BJ (cell line): ENCODE results near the gene TGIF2. TPM values are rescaled to one million over a fixed set of nuclear protein-coding genes. Genes with fewer than 3 reads are reported as not detected.

Source experiments
- CTCF ChIA-PET: fragments of 350-600 bp; formaldehyde crosslinking; extraction: SDS; loops from one replicate; lab custom pipeline; 2021; ENCODE audit warnings: antibody characterized with exemption, inconsistent platforms; lab: Yijun Ruan, JAX
- POLR2A ChIA-PET: fragments of 300-600 bp; sonication (Branson Sonifier 250); formaldehyde crosslinking; extraction: SDS; loops from one replicate; lab custom pipeline; 2021; ENCODE audit warnings: antibody characterized with exemption; lab: Charles Lee
- DNase-seq: peaks from one replicate; pipeline ENCODE4 v3.0.0-alpha.2; 2011; ENCODE audit warnings: low read depth
- H3K27me3 ChIP-seq: 2 replicates; pipeline ENCODE4 v1.6.0; 2011; ENCODE audit warnings: low read length; ENCODE audit not compliant: control insufficient read depth, insufficient read depth
- H3K36me3 ChIP-seq: 2 replicates; pipeline ENCODE4 v1.5.1; 2011; ENCODE audit warnings: low read length; ENCODE audit not compliant: control insufficient read depth, insufficient read depth
- H3K4me3 ChIP-seq: 2 replicates; pipeline ENCODE4 v1.5.1; 2011; ENCODE audit warnings: low read depth, mild to moderate bottlenecking, control low read depth, low read length
- polyA plus RNA-seq: library from polyadenylated mRNA; depleted of rRNA; stranded (reverse); fragments of >200 nt; gene quantifications from 2 replicates; pipeline ENCODE4 v1.2.3, GENCODE V29; 2011
- TF ChIP-seq, protein P1 (sequence below): IDR thresholded peaks from 2 replicates; pipeline ENCODE4 v1.5.1; 2011; ENCODE audit warnings: low read depth, mild to moderate bottlenecking, control low read depth, inconsistent platforms, low read length, moderate library complexity; ENCODE audit not compliant: insufficient read depth

TGIF2 gene
- polyA plus RNA-seq, 1 experiment = 10.8 TPM

GRCh38 chr20:36528176-36528874 is 45.1 kb upstream of the TGIF2 start:
- POLR2A ChIA-PET = no interaction called here
- CTCF ChIA-PET = interaction anchor here (0.6 to 1.9 kb wide), 2 partner anchors 10 to 26 kb away, joined by 3 to 6 read pairs; no protein-coding TSS in a partner anchor
- TF ChIP-seq, protein P1, sequence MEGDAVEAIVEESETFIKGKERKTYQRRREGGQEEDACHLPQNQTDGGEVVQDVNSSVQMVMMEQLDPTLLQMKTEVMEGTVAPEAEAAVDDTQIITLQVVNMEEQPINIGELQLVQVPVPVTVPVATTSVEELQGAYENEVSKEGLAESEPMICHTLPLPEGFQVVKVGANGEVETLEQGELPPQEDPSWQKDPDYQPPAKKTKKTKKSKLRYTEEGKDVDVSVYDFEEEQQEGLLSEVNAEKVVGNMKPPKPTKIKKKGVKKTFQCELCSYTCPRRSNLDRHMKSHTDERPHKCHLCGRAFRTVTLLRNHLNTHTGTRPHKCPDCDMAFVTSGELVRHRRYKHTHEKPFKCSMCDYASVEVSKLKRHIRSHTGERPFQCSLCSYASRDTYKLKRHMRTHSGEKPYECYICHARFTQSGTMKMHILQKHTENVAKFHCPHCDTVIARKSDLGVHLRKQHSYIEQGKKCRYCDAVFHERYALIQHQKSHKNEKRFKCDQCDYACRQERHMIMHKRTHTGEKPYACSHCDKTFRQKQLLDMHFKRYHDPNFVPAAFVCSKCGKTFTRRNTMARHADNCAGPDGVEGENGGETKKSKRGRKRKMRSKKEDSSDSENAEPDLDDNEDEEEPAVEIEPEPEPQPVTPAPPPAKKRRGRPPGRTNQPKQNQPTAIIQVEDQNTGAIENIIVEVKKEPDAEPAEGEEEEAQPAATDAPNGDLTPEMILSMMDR = no peak
- no peak for DNase-seq
- H3K4me3 ChIP-seq = no peak overlapping the region
- no peaks in the 10 kb centered on the region for H3K27me3 ChIP-seq
- peaks cover 37% of the 10 kb centered on the region for H3K36me3 ChIP-seq

- peaks cover 37% of the 10 kb centered on the region for H3K36me3 ChIP-seq
- TF ChIP-seq, protein P1 = no peak
- H3K4me3 ChIP-seq = no peak overlapping the region
- no peak for DNase-seq
- ChIA-PET POLR2A (no interaction called here), CTCF (interaction anchor here (0.6 to 1.9 kb wide), 3 partner anchors 10 to 36 kb away, joined by 3 to 6 read pairs (median 3); no protein-coding TSS in a partner anchor)
- no peaks in the 10 kb centered on the region for H3K27me3 ChIP-seq
Measured at GRCh38 chr20:36528875-36529417, 44.5 kb upstream of the TGIF2 start.

- no peaks in the 10 kb centered on the region for H3K27me3 ChIP-seq
- ChIA-PET CTCF (no interaction called here), POLR2A (no interaction called here)
- peaks cover 12% of the 10 kb centered on the region for H3K36me3 ChIP-seq
- DNase-seq = no peak
- H3K4me3 ChIP-seq = no peak overlapping the region
- TF ChIP-seq, protein P1 = no peak
Measured at GRCh38 chr20:36532388-36532787, 41.0 kb upstream of the TGIF2 start.

- Histone ChIP-seq H3K27me3 (no peaks in the 10 kb centered on the region), H3K4me3 (no peak overlapping the region), H3K36me3 (peaks cover 9% of the 10 kb centered on the region)
- TF ChIP-seq, protein P1 = no peak
- DNase-seq = no peak
- POLR2A ChIA-PET = no interaction called here
- CTCF ChIA-PET = no interaction called here
Measured at GRCh38 chr20:36532822-36533221, 40.6 kb upstream of the TGIF2 start.

- TF ChIP-seq, protein P1 = no peak
- no peaks in the 10 kb centered on the region for H3K36me3 ChIP-seq
- H3K4me3 ChIP-seq = no peak overlapping the region
- no peaks in the 10 kb centered on the region for H3K27me3 ChIP-seq
- no peak for DNase-seq
- POLR2A ChIA-PET = no interaction called here
- CTCF ChIA-PET = interaction anchor here (0.8 kb wide), 1 partner anchor 336 kb away, joined by 3 read pairs; no protein-coding TSS in a partner anchor
Measured at GRCh38 chr20:36538026-36538722, 35.2 kb upstream of the TGIF2 start.
